Measurements from ENCODE around the gene PDE8A. TPM values are rescaled to one million over a fixed set of nuclear protein-coding genes. Genes with fewer than 3 reads are reported as not detected.

Gene PDE8A
- total and polyA plus RNA-seq, 4 donors, result 11.2 to 47.5 (median 16.6) TPM

- Histone ChIP-seq H3K4me1 (ENCODE audit: control insufficient read depth in 4 of 4, insufficient read depth in 4 of 4, low read length in 3 of 4) (peaks cover 23 to 80% (median 58%) of the 10 kb centered on the region in 4 donors), H3K27ac (ENCODE audit: low read depth in 1 of 2, low read length in 2 of 2) (peak overlapping the region; percentile 83 to 92), H3K9ac (ENCODE audit: low read depth in 1 of 2, low read length in 2 of 2) (peak overlapping the region in 1 of 2 donors; percentile 55), H3K27me3 (ENCODE audit: control insufficient read depth in 4 of 4, insufficient read depth in 4 of 4, low read length in 3 of 4) (no peaks in the 10 kb centered on the region), H3K9me3 (ENCODE audit: control insufficient read depth in 4 of 4, low read length in 3 of 4) (no peaks in the 10 kb centered on the region), H3K36me3 (ENCODE audit: control insufficient read depth in 4 of 4, insufficient read depth in 3 of 4, low read depth in 1 of 4, low read length in 3 of 4) (no peaks in the 10 kb centered on the region), H3K4me3 (ENCODE audit: low read depth in 1 of 3, low read length in 3 of 3) (no peak overlapping the region)
- 41% methylated on average over 4 of the region's 4 CpGs for whole genome bisulfite sequencing
- TF ChIP-seq FOXA1 (IDR thresholded peaks at IDR 0.05) (no peak), SP1 (IDR thresholded peaks at IDR 0.05) (peak; percentile 24), MAX (IDR thresholded peaks at IDR 0.05) (peak; percentile 18), EGR1 (IDR thresholded peaks at IDR 0.05; ENCODE audit: low read depth in 2 of 2) (no peak), GABPA (IDR thresholded peaks at IDR 0.05 in 1 of 2, conservative IDR thresholded peaks at IDR 0.05 in 1 of 2) (no peak), ZBTB33 (IDR thresholded peaks at IDR 0.05) (no peak), JUND (IDR thresholded peaks at IDR 0.05) (peak in 1 of 2 donors; percentile 10), ATF3 (IDR thresholded peaks at IDR 0.05) (no peak), YY1 (IDR thresholded peaks at IDR 0.05) (peak; percentile 44), HNF4A (conservative IDR thresholded peaks at IDR 0.05) (peak; percentile 27 to 55), REST (IDR thresholded peaks at IDR 0.05) (peak; percentile 38), RXRA (IDR thresholded peaks at IDR 0.05) (peak in 1 of 2 donors; percentile 30), FOXA2 (IDR thresholded peaks at IDR 0.05) (peak; percentile 61)
- no peak for DNase-seq (ENCODE audit: low spot score)
Measured at GRCh38 chr15:85024509-85025336, 43.1 kb downstream of the PDE8A start.

- Histone ChIP-seq H3K4me3 (ENCODE audit: low read depth in 1 of 3, low read length in 3 of 3) (peak overlapping the region in 1 of 3 donors; percentile 11), H3K27me3 (ENCODE audit: control insufficient read depth in 4 of 4, insufficient read depth in 4 of 4, low read length in 3 of 4) (no peaks in the 10 kb centered on the region), H3K27ac (ENCODE audit: low read depth in 1 of 2, low read length in 2 of 2) (peak overlapping the region; percentile 83 to 92), H3K9me3 (ENCODE audit: control insufficient read depth in 4 of 4, low read length in 3 of 4) (no peaks in the 10 kb centered on the region), H3K4me1 (ENCODE audit: control insufficient read depth in 4 of 4, insufficient read depth in 4 of 4, low read length in 3 of 4) (peaks cover 28 to 88% (median 67%) of the 10 kb centered on the region in 4 donors), H3K9ac (ENCODE audit: low read depth in 1 of 2, low read length in 2 of 2) (peak overlapping the region; percentile 36 to 69), H3K36me3 (ENCODE audit: control insufficient read depth in 4 of 4, insufficient read depth in 3 of 4, low read depth in 1 of 4, low read length in 3 of 4) (no peaks in the 10 kb centered on the region)
- WGBS, result 31% methylated on average over 4 of the region's 4 CpGs
- DNase-seq (ENCODE audit: low spot score), result no peak
- TF ChIP-seq CTCF (IDR thresholded peaks at IDR 0.05; ENCODE audit: low read depth, low read length, missing input control), result no peak
- TF ChIP-seq YY1 (IDR thresholded peaks at IDR 0.05), result peak; percentile 47
- peak; percentile 35 to 38 for TF ChIP-seq HNF4A (conservative IDR thresholded peaks at IDR 0.05)
- no peak for TF ChIP-seq MAX (IDR thresholded peaks at IDR 0.05)
- TF ChIP-seq FOXA2 (IDR thresholded peaks at IDR 0.05), result no peak
- TF ChIP-seq RAD21 (IDR thresholded peaks at IDR 0.05), result no peak
- TF ChIP-seq RXRA (IDR thresholded peaks at IDR 0.05), result peak; percentile 33 to 42
- peak; percentile 42 for TF ChIP-seq NR2F2 (IDR thresholded peaks at IDR 0.05)
- peak; percentile 33 for TF ChIP-seq HNF4G (IDR thresholded peaks at IDR 0.05)
- TF ChIP-seq SP1 (IDR thresholded peaks at IDR 0.05), result peak; percentile 49
- no peak for TF ChIP-seq EGR1 (IDR thresholded peaks at IDR 0.05; ENCODE audit: low read depth in 2 of 2)
- TF ChIP-seq ATF3 (IDR thresholded peaks at IDR 0.05), result no peak
- TF ChIP-seq FOXA1 (IDR thresholded peaks at IDR 0.05), result no peak
- peak in 1 of 2 donors; percentile 23 for TF ChIP-seq JUND (IDR thresholded peaks at IDR 0.05)
Measured at GRCh38 chr15:85025516-85026251, 44.0 kb downstream of the PDE8A start.
